ENCODE measurements around the gene CLIP3. TPM values are rescaled to one million over a fixed set of nuclear protein-coding genes. Genes with fewer than 3 reads are reported as not detected.

Gene CLIP3
- total and polyA plus RNA-seq, 9 of the 15 experiments (the other 6 are each of a cell fraction or from before 2014, with no cell fraction given), result 0.01 to 0.50 (median 0.15) TPM; not detected in 1

DNA sequence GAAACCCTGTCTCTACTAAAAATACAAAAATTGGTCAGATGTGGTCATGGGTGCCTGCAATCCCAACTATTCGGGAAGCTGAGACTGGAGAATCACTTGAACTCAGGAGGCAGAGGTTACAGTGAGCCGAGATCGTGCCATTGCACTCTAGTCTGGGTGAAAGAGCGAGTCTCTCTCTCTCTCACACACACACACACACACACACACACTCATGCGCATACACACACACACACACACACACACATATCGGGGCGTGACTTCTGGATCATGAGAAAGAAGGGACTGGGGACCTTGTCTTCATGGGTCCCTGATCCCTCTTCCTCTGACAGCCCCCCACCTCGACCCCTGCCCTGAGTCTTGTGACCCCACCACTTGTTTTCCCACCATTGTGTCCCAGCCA lies 49.5 kb downstream of the CLIP3 start:
- no peak overlapping the region for H3K9ac ChIP-seq (ENCODE audit: insufficient read depth in 1 of 2, low read depth in 2 of 2, low read length in 2 of 2)
- BruUV-seq (replicated peaks), result no TSS peak
- ATAC-seq (no peak), DNase-seq (ENCODE audit: extremely low read depth in 1 of 4, low spot score in 3 of 4) (no peak), FAIRE-seq (no peak)
- ChIA-PET POLR2A (no interaction called here), CTCF (ENCODE audit: low intra/inter-chr PET ratio) (no interaction called here)
- H3K27me3 ChIP-seq (ENCODE audit: control insufficient read depth in 2 of 2, insufficient read depth in 2 of 2, low read length in 2 of 2), result peaks cover 24 to 58% of the 10 kb centered on the region in 2 experiments; a peak in 4 of 5 replicates
- H3K9me1 ChIP-seq (ENCODE audit: control insufficient read depth, insufficient read depth, low read length), result no peaks in the 10 kb centered on the region
- intact Hi-C loops (cut with micrococcal nuclease), result no loop called here
- in situ Hi-C loops (cut with MboI), result no loop called here
- H3K4me1 ChIP-seq (replicated peaks in 1 of 2; ENCODE audit: control insufficient read depth in 2 of 2, insufficient read depth in 2 of 2, low read length in 2 of 2), result peaks cover 0 to 16% of the 10 kb centered on the region in 2 experiments; a peak in 2 of 5 replicates
- H3K4me3 ChIP-seq, result no peak overlapping the region
- H3K79me2 ChIP-seq (ENCODE audit: control insufficient read depth, insufficient read depth, low read length), result no peaks in the 10 kb centered on the region
- no peak overlapping the region for H3K27ac ChIP-seq (ENCODE audit: extremely low read depth, low read depth, low read length)
- no peak overlapping the region for H2AFZ ChIP-seq (ENCODE audit: low read depth, low read length)
- no peaks in the 10 kb centered on the region for H4K20me1 ChIP-seq (replicated peaks; ENCODE audit: control insufficient read depth, insufficient read depth, low read length)
- no peaks in the 10 kb centered on the region for H3K9me3 ChIP-seq (replicated peaks; ENCODE audit: control insufficient read depth, insufficient read depth, low read depth, low read length)
- 2% methylated on average over 7 of the region's 8 CpGs for WGBS (ENCODE audit: insufficient coverage, low coverage, missing lambda C conversion rate)
- H3K4me2 ChIP-seq (ENCODE audit: insufficient read depth, low read length), result no peak overlapping the region
- H3K36me3 ChIP-seq (ENCODE audit: control insufficient read depth, insufficient read depth, low read length), result no peaks in the 10 kb centered on the region
- TF ChIP-seq, protein P1, sequence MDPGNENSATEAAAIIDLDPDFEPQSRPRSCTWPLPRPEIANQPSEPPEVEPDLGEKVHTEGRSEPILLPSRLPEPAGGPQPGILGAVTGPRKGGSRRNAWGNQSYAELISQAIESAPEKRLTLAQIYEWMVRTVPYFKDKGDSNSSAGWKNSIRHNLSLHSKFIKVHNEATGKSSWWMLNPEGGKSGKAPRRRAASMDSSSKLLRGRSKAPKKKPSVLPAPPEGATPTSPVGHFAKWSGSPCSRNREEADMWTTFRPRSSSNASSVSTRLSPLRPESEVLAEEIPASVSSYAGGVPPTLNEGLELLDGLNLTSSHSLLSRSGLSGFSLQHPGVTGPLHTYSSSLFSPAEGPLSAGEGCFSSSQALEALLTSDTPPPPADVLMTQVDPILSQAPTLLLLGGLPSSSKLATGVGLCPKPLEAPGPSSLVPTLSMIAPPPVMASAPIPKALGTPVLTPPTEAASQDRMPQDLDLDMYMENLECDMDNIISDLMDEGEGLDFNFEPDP (CRISPR knock-in tag; IDR thresholded peaks at IDR 0.05), result no peak
- TF ChIP-seq ARNT (IDR thresholded peaks at IDR 0.05) (no peak), ZBTB1 (CRISPR knock-in tag; IDR thresholded peaks at IDR 0.05; ENCODE audit: borderline replicate concordance, low read depth) (no peak), SMARCB1 (IDR thresholded peaks at IDR 0.05; ENCODE audit: insufficient read length, low read depth) (no peak), SRSF1 (IDR thresholded peaks at IDR 0.05; ENCODE audit: low read depth, low read length) (no peak), GABPB1 (CRISPR knock-in tag; IDR thresholded peaks at IDR 0.05) (no peak), POLR2B (IDR thresholded peaks at IDR 0.05; ENCODE audit: low read depth, partially characterized antibody) (no peak), STAG1 (CRISPR knock-in tag; IDR thresholded peaks at IDR 0.05; ENCODE audit: borderline replicate concordance) (no peak), COPS2 (conservative IDR thresholded peaks at IDR 0.05) (no peak), CBFA2T2 (conservative IDR thresholded peaks at IDR 0.05) (no peak), HDGF (IDR thresholded peaks at IDR 0.05) (no peak)
- TF ChIP-seq, protein P2, sequence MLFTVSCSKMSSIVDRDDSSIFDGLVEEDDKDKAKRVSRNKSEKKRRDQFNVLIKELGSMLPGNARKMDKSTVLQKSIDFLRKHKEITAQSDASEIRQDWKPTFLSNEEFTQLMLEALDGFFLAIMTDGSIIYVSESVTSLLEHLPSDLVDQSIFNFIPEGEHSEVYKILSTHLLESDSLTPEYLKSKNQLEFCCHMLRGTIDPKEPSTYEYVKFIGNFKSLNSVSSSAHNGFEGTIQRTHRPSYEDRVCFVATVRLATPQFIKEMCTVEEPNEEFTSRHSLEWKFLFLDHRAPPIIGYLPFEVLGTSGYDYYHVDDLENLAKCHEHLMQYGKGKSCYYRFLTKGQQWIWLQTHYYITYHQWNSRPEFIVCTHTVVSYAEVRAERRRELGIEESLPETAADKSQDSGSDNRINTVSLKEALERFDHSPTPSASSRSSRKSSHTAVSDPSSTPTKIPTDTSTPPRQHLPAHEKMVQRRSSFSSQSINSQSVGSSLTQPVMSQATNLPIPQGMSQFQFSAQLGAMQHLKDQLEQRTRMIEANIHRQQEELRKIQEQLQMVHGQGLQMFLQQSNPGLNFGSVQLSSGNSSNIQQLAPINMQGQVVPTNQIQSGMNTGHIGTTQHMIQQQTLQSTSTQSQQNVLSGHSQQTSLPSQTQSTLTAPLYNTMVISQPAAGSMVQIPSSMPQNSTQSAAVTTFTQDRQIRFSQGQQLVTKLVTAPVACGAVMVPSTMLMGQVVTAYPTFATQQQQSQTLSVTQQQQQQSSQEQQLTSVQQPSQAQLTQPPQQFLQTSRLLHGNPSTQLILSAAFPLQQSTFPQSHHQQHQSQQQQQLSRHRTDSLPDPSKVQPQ (CRISPR knock-in tag; IDR thresholded peaks at IDR 0.05; ENCODE audit: borderline replicate concordance), result no peak
- TF ChIP-seq, protein P3, sequence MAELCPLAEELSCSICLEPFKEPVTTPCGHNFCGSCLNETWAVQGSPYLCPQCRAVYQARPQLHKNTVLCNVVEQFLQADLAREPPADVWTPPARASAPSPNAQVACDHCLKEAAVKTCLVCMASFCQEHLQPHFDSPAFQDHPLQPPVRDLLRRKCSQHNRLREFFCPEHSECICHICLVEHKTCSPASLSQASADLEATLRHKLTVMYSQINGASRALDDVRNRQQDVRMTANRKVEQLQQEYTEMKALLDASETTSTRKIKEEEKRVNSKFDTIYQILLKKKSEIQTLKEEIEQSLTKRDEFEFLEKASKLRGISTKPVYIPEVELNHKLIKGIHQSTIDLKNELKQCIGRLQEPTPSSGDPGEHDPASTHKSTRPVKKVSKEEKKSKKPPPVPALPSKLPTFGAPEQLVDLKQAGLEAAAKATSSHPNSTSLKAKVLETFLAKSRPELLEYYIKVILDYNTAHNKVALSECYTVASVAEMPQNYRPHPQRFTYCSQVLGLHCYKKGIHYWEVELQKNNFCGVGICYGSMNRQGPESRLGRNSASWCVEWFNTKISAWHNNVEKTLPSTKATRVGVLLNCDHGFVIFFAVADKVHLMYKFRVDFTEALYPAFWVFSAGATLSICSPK (IDR thresholded peaks at IDR 0.05; ENCODE audit: borderline replicate concordance), result no peak
- TF ChIP-seq, protein P4, sequence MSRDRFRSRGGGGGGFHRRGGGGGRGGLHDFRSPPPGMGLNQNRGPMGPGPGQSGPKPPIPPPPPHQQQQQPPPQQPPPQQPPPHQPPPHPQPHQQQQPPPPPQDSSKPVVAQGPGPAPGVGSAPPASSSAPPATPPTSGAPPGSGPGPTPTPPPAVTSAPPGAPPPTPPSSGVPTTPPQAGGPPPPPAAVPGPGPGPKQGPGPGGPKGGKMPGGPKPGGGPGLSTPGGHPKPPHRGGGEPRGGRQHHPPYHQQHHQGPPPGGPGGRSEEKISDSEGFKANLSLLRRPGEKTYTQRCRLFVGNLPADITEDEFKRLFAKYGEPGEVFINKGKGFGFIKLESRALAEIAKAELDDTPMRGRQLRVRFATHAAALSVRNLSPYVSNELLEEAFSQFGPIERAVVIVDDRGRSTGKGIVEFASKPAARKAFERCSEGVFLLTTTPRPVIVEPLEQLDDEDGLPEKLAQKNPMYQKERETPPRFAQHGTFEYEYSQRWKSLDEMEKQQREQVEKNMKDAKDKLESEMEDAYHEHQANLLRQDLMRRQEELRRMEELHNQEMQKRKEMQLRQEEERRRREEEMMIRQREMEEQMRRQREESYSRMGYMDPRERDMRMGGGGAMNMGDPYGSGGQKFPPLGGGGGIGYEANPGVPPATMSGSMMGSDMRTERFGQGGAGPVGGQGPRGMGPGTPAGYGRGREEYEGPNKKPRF (IDR thresholded peaks at IDR 0.05; ENCODE audit: low read depth, low read length), result no peak

All from K562 (cell line).